ENCODE results near the gene WDR89.
"Not testable (repeated sequence)": the region's sequence is repeated elsewhere in the genome, so short reads cannot be mapped to it uniquely, and the experiment has no call there.

The WDR89 gene

DNA sequence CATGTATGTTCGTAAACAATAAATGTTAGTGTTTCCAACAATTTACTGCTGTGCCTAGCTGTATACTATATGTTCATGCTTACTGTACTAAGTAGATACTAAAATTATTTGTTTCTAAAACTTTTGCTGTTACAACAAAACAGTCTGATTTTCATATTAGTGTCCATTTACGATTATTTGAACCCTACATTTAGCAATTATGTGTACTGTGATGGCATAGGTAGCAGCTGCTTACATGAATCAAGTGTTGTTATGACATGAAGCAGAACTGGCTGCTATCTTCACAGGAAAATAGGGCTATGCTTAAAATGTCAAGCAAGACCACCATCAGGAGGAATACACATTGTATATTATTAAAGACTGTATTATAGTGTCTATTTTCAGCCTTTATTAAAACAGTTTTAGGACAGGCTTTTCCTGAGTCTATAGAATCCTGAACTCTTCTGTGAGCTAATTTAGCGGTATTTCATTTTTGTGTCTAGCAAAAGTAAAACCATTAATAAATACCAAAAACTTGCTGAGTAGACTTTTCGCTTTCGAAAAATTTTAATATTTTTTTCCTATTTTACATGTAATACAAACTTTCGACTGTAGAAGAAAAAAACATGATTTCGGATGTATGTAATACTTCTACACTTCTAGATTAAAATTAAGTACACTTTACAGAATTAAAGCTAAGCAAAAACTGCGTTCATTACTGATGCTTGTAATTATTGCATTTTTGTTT lies 1.1 kb upstream of the WDR89 start:
- TF ChIP-seq CTCF (IDR thresholded peaks at IDR 0.05; ENCODE audit: insufficient read depth, low read length, missing control alignments), result no peak
- DNase-seq (ENCODE audit: low read depth, low spot score), result no peak
- H3K4me3 ChIP-seq (ENCODE audit: low read depth, low read length), result peak overlapping the region; percentile 57
- POLR2A ChIA-PET, result interaction anchor here (1.1 to 1.3 kb wide), 2 partner anchors 12 to 99 kb away, joined by 4 to 9 read pairs; partner anchors contain the start of gene PPP2R5E
- CTCF ChIA-PET, result interaction anchor here (0.6 to 2.5 kb wide), 10 partner anchors 9 to 660 kb away, joined by 3 to 10 read pairs (median 6); no protein-coding TSS in a partner anchor

DNA sequence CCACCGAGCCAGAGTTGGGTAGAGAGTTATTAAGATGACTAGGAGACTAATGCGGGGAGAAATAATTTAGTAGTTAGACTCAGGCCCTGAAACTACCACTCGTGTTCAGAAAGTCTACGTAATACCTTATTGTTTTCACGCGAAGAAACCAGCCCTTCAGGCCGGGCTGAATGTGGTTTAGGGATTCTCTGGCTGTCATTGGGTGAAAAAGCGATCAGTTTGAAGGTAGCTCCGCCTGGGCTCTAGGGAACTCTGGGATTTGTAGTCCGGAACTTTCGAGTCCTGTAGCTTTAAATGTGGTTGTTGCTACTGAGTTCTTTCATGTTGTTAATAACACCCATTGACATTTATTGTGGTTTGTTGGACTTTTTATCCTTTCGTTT lies 549 bp upstream of the WDR89 start:
- peak overlapping the region; percentile 57 for H3K4me3 ChIP-seq (ENCODE audit: low read depth, low read length)
- ChIA-PET CTCF (interaction anchor here (0.8 to 2.5 kb wide), 9 partner anchors 8 to 661 kb away, joined by 3 to 10 read pairs (median 6); no protein-coding TSS in a partner anchor), POLR2A (interaction anchor here (1.1 to 1.3 kb wide), 2 partner anchors 12 to 99 kb away, joined by 4 to 9 read pairs; partner anchors contain the start of gene PPP2R5E)
- peak; percentile 81 for DNase-seq (ENCODE audit: low read depth, low spot score)
- no peak for TF ChIP-seq CTCF (IDR thresholded peaks at IDR 0.05; ENCODE audit: insufficient read depth, low read length, missing control alignments)

GRCh38 chr14:63638493-63638892 lies 3.2 kb downstream of the WDR89 start:
- no peak overlapping the region for H3K4me3 ChIP-seq (ENCODE audit: low read depth, low read length)
- ChIA-PET CTCF (interaction anchor here (0.6 to 1.0 kb wide), 2 partner anchors 10 to 132 kb away, joined by 3 read pairs; no protein-coding TSS in a partner anchor), POLR2A (no interaction called here)
- DNase-seq (ENCODE audit: low read depth, low spot score), result no peak
- no peak for TF ChIP-seq CTCF (IDR thresholded peaks at IDR 0.05; ENCODE audit: insufficient read depth, low read length, missing control alignments)

- H3K4me3 ChIP-seq (ENCODE audit: low read depth, low read length); POLR2A ChIA-PET; DNase-seq (ENCODE audit: low read depth, low spot score): not testable (repeated sequence)
- CTCF ChIA-PET, result interaction anchor here (1.1 to 6.2 kb wide), 2 partner anchors 87 to 133 kb away, joined by 4 to 87 read pairs; no protein-coding TSS in a partner anchor
Observed at GRCh38 chr14:63636094-63636635, 5.5 kb downstream of the WDR89 start.

GRCh38 chr14:63633801-63634200 lies 7.9 kb downstream of the WDR89 start:
- H3K4me3 ChIP-seq (ENCODE audit: low read depth, low read length), result no peak overlapping the region
- ChIA-PET POLR2A (no interaction called here), CTCF (interaction anchor here (0.6 to 6.2 kb wide), 14 partner anchors 8 to 670 kb away, joined by 3 to 87 read pairs (median 5); no protein-coding TSS in a partner anchor)
- no peak for DNase-seq (ENCODE audit: low read depth, low spot score)
- no peak for TF ChIP-seq CTCF (IDR thresholded peaks at IDR 0.05; ENCODE audit: insufficient read depth, low read length, missing control alignments)

- ChIA-PET CTCF (interaction anchor here (0.7 to 6.2 kb wide), 21 partner anchors 8 to 670 kb away, joined by 3 to 87 read pairs (median 4); partner anchors contain the start of gene WDR89), POLR2A (no interaction called here)
- no peak for DNase-seq (ENCODE audit: low read depth, low spot score)
- no peak overlapping the region for H3K4me3 ChIP-seq (ENCODE audit: low read depth, low read length)
- peak; percentile 35 for TF ChIP-seq CTCF (IDR thresholded peaks at IDR 0.05; ENCODE audit: insufficient read depth, low read length, missing control alignments)
Observed at GRCh38 chr14:63632932-63633514, 8.6 kb downstream of the WDR89 start.

Measured in AG04449 (cell line).